NCI-H1436 treated with DMSO at 0.1 percent for 48 hours (cell line): ENCODE data around the gene CTAGE4.
"Not testable (repeated sequence)": the region's sequence is repeated elsewhere in the genome, so short reads cannot be mapped to it uniquely, and the experiment has no call there.

Experiments used
- DNase-seq: peaks from one replicate; lab custom pipeline; 2025; lab: John Stamatoyannopoulos, UW

The CTAGE4 gene, protein sequence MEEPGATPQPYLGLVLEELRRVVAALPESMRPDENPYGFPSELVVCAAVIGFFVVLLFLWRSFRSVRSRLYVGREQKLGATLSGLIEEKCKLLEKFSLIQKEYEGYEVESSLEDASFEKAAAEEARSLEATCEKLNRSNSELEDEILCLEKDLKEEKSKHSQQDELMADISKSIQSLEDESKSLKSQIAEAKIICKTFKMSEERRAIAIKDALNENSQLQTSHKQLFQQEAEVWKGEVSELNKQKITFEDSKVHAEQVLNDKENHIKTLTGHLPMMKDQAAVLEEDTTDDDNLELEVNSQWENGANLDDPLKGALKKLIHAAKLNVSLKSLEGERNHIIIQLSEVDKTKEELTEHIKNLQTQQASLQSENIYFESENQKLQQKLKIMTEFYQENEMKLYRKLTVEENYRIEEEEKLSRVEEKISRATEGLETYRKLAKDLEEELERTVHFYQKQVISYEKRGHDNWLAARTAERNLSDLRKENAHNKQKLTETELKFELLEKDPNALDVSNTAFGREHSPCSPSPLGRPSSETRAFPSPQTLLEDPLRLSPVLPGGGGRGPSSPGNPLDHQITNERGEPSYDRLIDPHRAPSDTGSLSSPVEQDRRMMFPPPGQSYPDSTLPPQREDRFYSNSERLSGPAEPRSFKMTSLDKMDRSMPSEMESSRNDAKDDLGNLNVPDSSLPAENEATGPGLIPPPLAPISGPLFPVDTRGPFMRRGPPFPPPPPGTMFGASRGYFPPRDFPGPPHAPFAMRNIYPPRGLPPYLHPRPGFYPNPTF

DNA sequence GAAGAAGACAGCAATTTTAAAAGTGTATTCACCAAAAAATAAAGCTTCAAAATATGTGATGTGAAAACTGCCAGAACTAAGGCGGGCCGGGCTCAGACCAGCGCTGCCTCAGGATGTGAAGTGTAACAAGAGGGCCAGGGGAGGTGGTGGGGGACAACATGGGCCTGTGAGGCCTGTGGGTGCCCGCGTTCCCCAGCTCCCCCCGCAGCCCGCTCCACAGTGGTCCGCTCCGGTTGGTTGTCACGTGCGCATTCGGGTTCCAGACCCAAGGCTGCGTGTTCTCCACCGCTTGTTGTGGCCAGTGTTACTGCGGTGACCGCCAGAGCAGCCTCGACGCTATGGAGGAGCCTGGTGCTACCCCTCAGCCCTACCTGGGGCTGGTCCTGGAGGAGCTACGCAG is at the start of gene CTAGE4:
TSS of gene CTAGE4 (plus strand) at position 301 of the 400 bp plus-strand sequence. CDS start at position 339, 38 bp downstream.
- not testable (repeated sequence) for DNase-seq

DNA sequence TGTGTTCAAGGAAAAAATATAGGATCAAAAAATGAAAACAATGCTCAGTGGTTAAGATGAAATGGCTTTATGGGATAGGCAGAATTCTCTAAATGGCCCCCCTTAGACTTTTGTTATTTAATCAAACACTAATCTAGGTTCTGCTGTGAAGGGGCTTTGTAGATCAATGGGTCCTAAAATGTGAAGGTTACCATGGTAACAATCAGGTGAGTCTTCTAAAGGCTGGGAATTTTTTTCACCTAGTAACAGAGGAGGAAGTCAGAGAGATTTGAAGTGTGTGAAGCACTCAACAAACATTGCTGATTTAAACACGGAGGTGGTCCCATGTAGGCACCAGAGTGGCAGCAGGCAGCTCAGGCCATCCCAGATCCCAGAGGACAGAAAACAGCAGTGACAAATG is 49.1 kb upstream of the CTAGE4 start:
- no peak for DNase-seq

DNA sequence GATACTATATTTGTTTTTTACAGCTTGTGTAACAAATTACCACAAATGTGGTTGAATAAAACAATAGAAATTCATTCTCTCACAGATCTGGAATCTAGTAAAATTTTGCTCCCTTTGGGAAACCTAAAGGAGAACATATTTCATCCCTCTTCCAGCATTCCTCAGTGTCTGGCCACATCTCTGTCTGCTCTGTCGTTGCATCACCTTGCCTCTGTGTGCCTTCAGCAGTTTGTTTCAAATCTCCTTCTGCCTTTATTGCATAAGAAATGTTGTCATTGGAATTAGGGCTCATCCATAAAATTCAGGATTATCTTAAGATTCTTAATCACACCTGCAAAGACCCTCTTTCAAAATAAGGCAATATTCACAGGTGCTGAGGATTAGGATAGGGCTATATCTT is 45.8 kb upstream of the CTAGE4 start:
- DNase-seq = no peak

DNA sequence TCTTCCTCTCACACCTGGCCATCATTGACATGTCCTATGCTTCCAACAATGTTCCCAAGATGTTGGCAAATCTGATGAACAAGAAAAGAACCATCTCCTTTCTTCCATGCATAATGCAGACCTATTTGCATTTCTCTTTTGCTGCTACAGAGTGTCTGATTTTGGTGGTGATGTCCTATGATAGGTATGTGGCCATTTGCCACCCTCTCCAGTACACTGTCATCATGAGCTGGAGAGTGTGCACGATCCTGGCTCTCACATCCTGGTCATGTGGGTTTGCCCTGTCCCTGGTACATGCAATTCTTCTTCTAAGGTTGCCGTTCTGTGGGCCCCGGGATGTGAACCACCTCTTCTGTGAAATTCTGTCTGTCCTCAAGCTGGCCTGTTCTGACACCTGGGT is 41.1 kb upstream of the CTAGE4 start:
- no peak for DNase-seq

DNA sequence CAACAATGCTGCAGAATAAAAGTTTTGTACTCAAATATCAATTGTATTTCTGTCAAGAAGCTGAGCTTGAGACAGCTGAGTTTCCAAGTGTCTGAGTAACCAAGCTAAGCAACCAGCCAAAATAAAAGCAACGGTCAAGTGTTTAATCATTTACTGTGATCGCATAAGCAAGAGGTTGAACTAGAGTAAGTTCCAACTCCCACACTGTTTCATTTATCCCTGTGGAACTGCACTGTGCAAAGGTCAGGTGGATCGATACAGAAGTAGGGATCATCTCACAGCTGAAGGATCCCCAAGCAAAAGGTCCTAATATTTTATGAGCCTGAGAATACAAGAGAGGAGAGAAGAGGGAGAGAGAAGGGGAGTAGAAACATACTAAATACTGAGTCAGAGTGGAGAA is 38.8 kb upstream of the CTAGE4 start:
- no peak for DNase-seq

DNA sequence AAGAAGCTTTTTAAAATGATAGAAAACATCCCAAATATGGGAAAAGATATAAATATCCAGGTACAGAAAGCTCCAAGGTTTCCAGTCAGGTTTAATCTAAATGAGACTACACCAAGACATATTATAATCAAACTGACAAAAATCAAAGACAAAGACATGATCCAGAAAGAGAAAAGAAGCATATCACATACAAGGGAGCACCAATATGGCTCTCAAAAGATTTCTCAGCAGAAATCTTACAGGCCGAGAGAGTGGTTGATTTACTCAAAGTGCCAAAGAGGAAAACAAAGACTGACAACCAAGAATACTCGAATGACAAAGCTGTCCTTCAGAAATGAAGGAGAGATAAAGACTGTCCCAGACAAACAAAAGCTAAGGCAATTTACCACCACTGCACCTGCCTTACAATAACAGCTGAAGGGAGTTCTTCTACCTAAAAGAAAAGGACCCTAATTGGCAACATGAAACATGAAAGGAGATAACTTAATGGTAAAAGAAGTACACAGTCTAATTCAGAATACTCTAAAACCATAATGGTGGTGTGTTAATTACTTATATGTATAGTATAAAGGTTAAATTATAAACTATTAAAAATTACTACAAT is 34.9 kb upstream of the CTAGE4 start:
- DNase-seq = no peak

DNA sequence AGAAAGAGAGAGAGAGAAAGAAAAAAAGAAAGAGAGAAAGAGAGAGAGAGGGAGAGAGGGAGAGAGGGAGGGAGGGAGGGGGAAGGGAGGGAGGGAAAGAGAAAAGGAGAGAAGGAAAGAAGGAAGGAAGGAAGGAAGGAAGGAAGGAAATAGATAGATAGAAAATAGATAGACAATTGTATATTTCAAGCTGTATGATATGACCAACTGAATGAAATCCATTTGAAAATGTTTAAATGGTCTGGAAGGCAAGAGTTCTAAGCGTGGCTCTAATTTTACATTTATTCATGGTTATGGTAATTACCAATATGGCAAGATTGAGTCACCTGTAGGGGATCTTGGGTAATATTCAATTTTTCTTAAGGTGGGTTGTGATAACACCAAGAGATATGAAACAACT is 24.4 kb upstream of the CTAGE4 start:
- DNase-seq = no peak

DNA sequence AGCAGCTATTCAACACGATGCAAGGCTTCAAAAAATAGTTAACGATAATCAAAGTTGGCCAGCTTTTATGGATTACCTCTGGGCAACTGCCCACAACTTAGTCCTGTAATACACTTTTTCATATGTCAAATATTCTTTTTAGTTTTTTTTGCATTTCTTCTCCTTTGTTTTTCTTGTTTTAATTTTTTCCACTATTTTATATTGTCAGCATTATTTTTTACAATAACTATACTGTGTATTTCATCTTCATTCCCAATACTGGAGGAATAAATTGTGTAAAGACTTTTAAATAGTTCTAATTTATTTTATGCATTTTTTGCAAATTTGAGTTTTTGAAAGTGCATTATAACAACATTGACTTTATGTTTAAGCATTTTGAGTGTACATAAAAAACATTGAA is 18.5 kb upstream of the CTAGE4 start:
- no peak for DNase-seq

DNA sequence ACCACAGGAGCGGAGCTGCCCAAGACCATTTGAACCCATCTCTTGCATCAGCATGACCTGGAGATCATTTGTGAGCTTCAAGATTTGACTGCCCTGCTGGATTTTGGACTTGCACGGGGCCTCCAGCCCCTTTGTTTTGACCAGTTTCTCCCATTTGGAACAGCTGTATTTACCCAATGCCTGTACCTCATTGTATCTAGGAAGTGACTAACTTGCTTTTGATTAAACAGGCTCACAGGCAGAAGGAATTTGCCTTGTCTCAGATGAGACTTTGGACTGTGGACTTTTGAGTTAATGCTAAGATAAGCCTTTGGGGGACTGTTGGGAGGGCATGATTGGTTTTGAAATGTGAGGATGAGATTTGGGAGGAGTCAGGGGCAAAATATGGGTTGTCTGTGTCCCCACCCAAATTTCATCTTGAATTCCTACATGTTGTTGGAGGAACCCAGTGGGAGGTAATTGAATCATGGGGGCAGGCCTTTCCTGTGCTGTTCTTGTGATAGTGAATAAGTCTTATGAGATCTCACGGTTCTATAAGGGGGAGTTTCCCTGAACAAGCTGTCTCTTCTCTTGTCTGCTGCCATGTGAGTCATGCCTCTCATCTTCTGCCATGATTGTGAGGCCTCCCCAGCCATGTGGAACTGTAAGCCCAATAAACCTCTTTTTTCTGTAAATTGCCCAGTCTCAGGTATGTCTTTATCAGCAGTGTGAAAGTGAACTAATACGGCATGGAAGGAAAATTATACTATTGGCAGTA is 11.5 kb upstream of the CTAGE4 start:
- DNase-seq = not testable (repeated sequence)

DNA sequence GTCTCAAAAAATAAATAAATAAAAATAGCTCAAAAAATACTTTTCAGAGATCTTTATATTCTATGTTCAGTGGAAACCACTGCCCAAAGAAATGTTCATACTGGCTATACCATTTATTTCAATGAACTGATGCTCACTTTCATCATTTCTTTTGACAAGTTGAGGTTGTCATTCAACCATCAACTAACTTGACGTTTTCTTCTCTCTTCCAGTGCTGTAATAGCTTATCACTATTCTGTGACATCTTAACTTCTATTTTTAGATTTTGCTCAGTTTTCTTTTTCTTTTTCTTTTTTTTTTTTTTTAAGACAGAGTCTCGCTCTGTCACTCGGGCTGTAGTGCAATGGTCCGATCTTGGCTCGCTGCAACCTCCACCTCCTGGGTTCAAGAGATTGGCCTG is 8.7 kb upstream of the CTAGE4 start:
- no peak for DNase-seq

DNA sequence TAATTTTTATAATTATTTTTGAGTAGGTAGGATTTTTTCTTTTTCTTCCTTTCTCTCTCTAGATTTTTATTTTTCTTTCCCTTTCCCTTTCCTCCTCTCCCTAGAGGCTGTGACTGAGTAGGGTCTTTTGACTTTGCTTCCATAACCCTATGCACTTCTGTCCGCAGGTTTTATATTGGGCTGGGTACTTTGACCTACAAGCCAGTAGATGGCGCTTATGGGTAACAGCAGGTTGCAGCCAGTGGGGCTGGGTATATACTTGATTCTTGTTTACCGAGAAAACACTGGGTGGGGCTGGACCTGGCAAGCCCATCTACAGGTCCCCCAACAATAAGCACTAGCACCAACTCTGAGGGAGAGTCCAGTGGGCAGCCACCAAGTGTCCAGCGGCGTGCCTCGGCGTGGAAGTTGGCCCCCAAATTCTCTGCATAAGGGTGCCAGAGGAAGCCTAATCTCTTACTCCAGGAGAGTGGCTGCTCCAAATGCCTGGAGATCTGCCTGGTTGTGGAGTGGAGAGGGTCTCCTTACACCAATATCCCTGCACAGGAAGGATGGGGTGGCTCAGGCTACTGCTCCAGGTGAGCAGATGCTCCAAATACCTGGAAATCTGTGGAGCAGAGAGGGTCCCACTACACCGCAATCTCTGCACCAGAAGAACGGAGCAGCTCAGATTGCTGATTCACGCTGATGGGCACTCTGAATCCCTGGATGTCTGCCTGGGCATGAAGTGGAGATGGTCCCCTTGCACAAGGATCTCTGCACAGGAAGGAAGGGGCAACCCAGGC is 4.7 kb upstream of the CTAGE4 start:
- not testable (repeated sequence) for DNase-seq

DNA sequence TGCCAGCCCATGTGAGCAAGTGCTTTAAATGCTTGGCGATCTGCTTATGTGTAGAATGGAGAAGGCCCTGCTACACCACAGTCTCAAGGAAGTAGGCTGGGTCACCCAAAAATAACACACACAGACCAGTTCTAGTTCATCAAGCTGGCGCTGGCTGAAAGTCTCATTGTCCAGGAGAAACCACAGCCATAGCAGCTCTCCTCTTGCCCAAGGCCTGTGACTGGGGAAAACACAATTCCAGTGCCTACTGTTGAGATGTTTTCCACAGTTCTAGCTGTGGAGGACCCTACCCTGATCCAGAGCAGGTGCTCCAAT is 4.1 kb upstream of the CTAGE4 start:
- DNase-seq = not testable (repeated sequence)

DNA sequence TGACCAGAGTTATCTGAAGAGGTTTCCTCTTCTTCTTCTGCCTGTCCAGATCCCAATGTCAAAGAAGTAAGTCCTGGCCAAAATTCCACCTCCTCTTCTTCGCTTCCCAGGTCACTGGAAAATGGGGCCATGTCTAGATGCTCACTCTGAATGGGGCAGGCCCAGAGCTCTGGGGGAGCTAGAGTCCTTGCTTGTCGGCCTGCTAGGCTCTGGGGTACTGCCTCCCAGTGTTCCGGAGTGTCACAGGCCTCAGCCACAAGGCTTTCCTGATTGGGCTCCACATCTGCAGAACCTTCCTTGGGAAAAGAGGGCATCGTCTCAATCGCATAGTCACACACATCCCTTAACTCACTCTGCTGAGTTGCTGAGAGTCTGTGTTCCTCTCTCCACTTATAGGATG is 4.6 kb downstream of the CTAGE4 start:
- not testable (repeated sequence) for DNase-seq

DNA sequence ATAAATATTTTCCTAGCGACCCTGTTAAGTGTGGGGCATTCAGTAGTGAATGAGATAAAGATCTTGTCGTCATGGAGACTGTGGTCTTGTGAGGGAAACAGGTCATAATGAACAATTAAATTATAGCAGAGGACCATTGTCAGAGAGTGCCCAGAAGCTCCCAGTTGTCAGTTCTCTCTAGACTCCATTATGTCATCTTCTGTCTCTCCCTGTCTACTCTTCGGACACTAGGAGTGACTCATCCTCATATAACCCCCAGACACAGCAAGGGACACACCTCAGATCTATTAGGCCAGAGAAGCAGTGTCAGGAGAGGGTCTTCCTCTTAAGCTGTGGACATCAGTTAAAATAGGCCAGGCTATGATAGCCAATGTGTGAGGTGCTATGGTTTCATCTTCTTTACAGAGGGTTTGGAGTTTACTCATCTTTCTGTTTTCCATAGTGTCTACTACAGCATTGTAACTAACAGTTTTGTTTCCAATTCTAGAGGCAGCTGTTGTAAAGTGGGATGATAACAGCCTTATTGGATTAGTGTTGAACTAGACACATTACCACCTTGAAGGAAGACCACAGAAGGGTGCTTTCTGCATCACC is 5.4 kb downstream of the CTAGE4 start:
- not testable (repeated sequence) for DNase-seq

DNA sequence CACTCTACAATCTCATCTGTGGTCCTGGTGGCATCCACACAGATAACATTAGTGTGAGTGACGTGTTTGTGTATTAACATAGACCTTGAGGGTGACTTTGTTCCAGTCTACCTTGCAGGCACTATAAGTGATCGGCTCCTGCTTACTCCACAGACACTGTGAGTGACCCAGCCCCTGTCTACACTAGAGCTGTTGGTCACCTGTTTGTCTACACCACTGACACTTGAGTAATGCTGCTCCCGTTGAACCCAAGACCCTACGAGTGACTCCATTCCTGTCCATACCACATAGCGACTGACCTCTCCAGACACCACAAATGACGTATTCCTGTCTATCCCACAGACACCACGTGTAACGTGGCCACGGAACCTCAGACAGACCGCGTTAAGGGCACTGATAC is 10.5 kb downstream of the CTAGE4 start:
- not testable (repeated sequence) for DNase-seq

DNA sequence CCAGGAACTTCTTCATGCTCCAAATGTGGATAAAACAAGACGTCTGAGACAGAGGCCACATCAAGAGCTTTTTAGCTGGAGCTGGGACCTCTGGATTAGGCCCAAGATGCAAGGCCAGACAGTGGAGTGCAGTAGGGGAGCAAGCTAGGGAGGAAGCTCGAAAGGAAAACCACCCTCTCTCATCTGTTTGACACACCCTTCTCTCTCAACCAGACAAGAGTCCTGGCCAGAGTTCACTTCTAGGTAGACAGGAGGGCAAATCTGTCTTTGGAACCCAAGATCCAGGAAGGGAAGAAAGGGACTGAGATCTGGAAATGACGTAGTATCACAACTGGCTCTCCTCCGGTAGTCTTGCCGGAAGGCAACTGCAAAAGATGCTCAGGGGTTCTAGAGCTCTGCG is 11.2 kb downstream of the CTAGE4 start:
- not testable (repeated sequence) for DNase-seq

DNA sequence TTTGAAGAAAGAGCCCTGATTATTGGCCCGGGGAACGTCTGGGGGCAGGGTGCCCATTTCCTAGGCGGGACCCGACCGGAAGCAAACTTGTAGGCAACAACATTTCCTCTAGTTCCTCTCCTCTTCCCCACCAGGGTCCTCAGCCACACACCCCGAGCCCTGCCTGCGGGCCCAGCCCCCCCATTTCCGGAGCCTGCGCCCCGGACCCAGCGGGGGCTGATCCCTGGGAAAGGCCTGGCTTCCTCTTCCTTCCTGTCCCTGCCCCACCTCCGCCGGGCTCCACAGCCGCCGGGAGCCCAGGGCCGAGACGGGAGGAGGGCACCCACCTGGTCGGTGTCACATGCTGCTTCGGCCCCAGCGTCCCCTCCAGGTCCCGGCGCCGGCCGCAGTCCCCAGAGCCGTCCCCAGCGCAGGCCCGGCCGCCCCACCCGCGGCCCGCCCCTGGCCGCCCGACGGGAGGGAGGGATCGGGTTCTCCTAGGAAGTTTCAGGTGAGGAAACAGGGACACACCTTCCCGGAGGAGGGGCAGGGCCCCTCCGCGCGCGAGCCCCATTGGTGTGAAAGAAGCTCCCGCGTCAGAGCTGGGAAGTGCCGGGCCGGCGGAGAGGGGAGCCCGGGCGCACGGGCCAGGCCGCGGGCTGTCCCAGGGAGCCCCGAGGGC is 12.1 kb downstream of the CTAGE4 start, which contains the start of gene ARHGEF35:
TSS of gene ARHGEF35 (minus strand) at position 622 of the 661 bp plus-strand sequence. CDS start 7,450 bp downstream, outside the sequence.
- DNase-seq = not testable (repeated sequence)

DNA sequence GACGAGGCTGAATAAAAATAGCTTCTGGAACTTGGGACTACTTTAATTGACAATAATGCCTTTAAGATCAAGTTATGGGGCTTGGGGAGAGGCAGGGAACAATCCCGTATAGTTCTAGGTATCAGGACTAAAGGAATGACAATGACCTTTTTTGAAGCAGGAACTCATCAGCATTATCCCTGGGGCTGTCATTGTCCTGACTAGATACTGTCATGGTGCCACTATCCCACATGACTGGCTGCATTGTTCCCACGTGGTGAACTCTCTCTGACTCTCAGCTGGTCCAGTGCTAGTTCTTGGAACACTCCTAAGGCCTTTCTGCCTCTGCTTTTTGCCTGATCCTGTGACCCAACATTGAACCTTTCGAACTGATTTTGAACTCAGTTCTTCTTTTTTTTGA is 15.7 kb downstream of the CTAGE4 start:
- not testable (repeated sequence) for DNase-seq

DNA sequence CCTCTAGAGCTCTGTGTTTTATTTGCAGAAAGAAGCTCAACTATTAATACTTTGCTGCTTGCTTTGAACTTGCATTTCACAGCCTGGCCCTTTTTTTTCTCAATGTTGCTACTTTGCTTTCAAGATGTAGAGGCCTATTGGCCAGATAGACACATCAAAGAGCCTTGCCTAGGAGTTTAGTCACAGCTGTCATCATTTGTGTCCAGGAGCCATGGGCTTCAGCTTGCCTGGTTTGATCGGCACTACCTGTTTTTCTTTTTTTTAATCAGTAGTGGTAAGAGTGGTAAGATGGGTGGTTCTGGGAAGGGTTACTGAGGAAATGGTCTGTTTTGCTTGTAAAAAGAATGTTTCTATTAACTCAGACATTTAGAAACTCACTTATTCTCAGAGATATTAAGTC is 18.7 kb downstream of the CTAGE4 start:
- DNase-seq = not testable (repeated sequence)

DNA sequence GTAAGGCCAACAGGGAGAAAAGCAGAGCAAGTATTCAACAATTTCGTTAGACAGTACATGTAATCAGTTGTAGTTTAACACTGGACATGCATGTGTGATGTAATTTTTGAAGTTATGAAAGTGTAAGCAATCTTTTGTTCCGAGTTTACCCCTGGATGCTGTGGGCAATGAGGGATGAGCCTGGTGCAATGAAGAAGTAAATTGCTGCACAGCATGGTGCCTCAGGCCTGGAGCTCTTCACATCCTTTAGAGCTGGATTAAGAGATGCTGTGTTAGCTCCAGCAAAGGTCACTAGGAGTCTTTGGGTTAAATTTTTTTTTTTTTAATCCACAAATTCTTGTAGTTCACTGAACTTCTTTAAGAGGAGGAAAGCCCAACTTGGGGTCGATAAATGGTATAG is 19.8 kb downstream of the CTAGE4 start:
- not testable (repeated sequence) for DNase-seq
